ENCODE data around the gene IRF7.

IRF7 gene

GRCh38 chr11:596374-596773 lies 19.4 kb downstream of the IRF7 start:
- Histone ChIP-seq H3K4me1 (ENCODE audit: control insufficient read depth in 1 of 2, insufficient read depth in 1 of 2, low read depth in 1 of 2, low read length in 1 of 2) (no peaks in the 10 kb centered on the region), H3K36me3 (peaks cover 96% of the 10 kb centered on the region), H3K9me3 (no peaks in the 10 kb centered on the region), H3K27ac (no peak overlapping the region), H3K4me3 (ENCODE audit: low read depth in 1 of 2, low read length in 1 of 2) (no peak overlapping the region), H3K27me3 (no peaks in the 10 kb centered on the region)
- TF ChIP-seq CTCF (IDR thresholded peaks at IDR 0.05): no peak

GRCh38 chr11:595400-595799 lies 20.4 kb downstream of the IRF7 start:
- Histone ChIP-seq H3K4me3 (ENCODE audit: low read depth in 1 of 2, low read length in 1 of 2) (no peak overlapping the region), H3K36me3 (peaks cover 97% of the 10 kb centered on the region), H3K9me3 (no peaks in the 10 kb centered on the region), H3K4me1 (ENCODE audit: control insufficient read depth in 1 of 2, insufficient read depth in 1 of 2, low read depth in 1 of 2, low read length in 1 of 2) (no peaks in the 10 kb centered on the region), H3K27me3 (no peaks in the 10 kb centered on the region), H3K27ac (no peak overlapping the region)
- TF ChIP-seq CTCF (IDR thresholded peaks at IDR 0.05): no peak

GRCh38 chr11:593347-593746 lies 22.4 kb downstream of the IRF7 start:
- Histone ChIP-seq H3K36me3 (peaks cover 98% of the 10 kb centered on the region), H3K27ac (no peak overlapping the region), H3K4me1 (ENCODE audit: control insufficient read depth in 1 of 2, insufficient read depth in 1 of 2, low read depth in 1 of 2, low read length in 1 of 2) (no peaks in the 10 kb centered on the region), H3K27me3 (no peaks in the 10 kb centered on the region), H3K4me3 (ENCODE audit: low read depth in 1 of 2, low read length in 1 of 2) (no peak overlapping the region), H3K9me3 (no peaks in the 10 kb centered on the region)
- no peak for TF ChIP-seq CTCF (IDR thresholded peaks at IDR 0.05)

GRCh38 chr11:592918-593317 lies 22.8 kb downstream of the IRF7 start:
- no peaks in the 10 kb centered on the region for H3K9me3 ChIP-seq
- no peaks in the 10 kb centered on the region for H3K27me3 ChIP-seq
- peaks cover 97% of the 10 kb centered on the region for H3K36me3 ChIP-seq
- H3K27ac ChIP-seq: no peak overlapping the region
- H3K4me3 ChIP-seq (ENCODE audit: low read depth in 1 of 2, low read length in 1 of 2): no peak overlapping the region
- TF ChIP-seq CTCF (IDR thresholded peaks at IDR 0.05): no peak
- no peaks in the 10 kb centered on the region for H3K4me1 ChIP-seq (ENCODE audit: control insufficient read depth in 1 of 2, insufficient read depth in 1 of 2, low read depth in 1 of 2, low read length in 1 of 2)

GRCh38 chr11:592501-592900 lies 23.2 kb downstream of the IRF7 start:
- H3K4me3 ChIP-seq (ENCODE audit: low read depth in 1 of 2, low read length in 1 of 2): no peak overlapping the region
- H3K9me3 ChIP-seq: no peaks in the 10 kb centered on the region
- no peaks in the 10 kb centered on the region for H3K27me3 ChIP-seq
- no peak overlapping the region for H3K27ac ChIP-seq
- H3K4me1 ChIP-seq (ENCODE audit: control insufficient read depth in 1 of 2, insufficient read depth in 1 of 2, low read depth in 1 of 2, low read length in 1 of 2): no peaks in the 10 kb centered on the region
- no peak for TF ChIP-seq CTCF (IDR thresholded peaks at IDR 0.05)
- H3K36me3 ChIP-seq: peaks cover 97% of the 10 kb centered on the region

- H3K27ac ChIP-seq: no peak overlapping the region
- no peaks in the 10 kb centered on the region for H3K9me3 ChIP-seq
- peaks cover 97% of the 10 kb centered on the region for H3K36me3 ChIP-seq
- no peaks in the 10 kb centered on the region for H3K27me3 ChIP-seq
- no peaks in the 10 kb centered on the region for H3K4me1 ChIP-seq (ENCODE audit: control insufficient read depth in 1 of 2, insufficient read depth in 1 of 2, low read depth in 1 of 2, low read length in 1 of 2)
- H3K4me3 ChIP-seq (ENCODE audit: low read depth in 1 of 2, low read length in 1 of 2): no peak overlapping the region
- no peak for TF ChIP-seq CTCF (IDR thresholded peaks at IDR 0.05)
These were observed 24.8 kb downstream of the IRF7 start for GRCh38 chr11:590997-591396.

All from neutrophil (primary cell).